PC-9 (cell line): ENCODE results near the gene KL. TPM values are rescaled to one million over a fixed set of nuclear protein-coding genes. Genes with fewer than 3 reads are reported as not detected.

ENCODE experiments used
- BruUV-seq: library from RNA; stranded (reverse); fragments of 400-500 nt; replicated peaks from 2 replicates; lab custom pipeline; 2021; lab: Mats Ljungman, UMichigan
- CTCF ChIA-PET: fragments of 300-600 bp; sonication (Branson Sonifier 250); formaldehyde crosslinking; loops from one replicate; lab custom pipeline; 2022; ENCODE audit warnings: antibody characterized with exemption; lab: Charles Lee
- POLR2A ChIA-PET: fragments of 300-600 bp; sonication (Branson Sonifier 250); formaldehyde crosslinking; loops from one replicate; lab custom pipeline; 2022; ENCODE audit warnings: antibody characterized with exemption; ENCODE audit not compliant: unreplicated experiment; lab: Charles Lee
- DNase-seq, 2 experiments: peaks; one replicate each; pipeline versions ENCODE4 v3.0.0 to v3.0.0-alpha.2; 2015 to 2022; ENCODE audit warnings: mixed read lengths in 1 of 2
- H2AFZ ChIP-seq: fragments of 200-600 bp; sonication (generic); 2 replicates; pipeline ENCODE4 v1.8.1; 2017; ENCODE audit warnings: antibody characterized with exemption
- H3F3A ChIP-seq: fragments of 200-600 bp; sonication (generic); 2 replicates; pipeline ENCODE4 v1.8.1; 2017; ENCODE audit warnings: antibody characterized with exemption, mild to moderate bottlenecking, low read depth; ENCODE audit not compliant: insufficient read depth
- H3K27ac ChIP-seq: fragments of 200-600 bp; sonication (generic); 2 replicates; pipeline ENCODE4 v1.6.1; 2016; ENCODE audit warnings: mixed run types
- H3K27me3 ChIP-seq: fragments of 200-600 bp; sonication (generic); 2 replicates; pipeline ENCODE4 v1.6.1; 2016; ENCODE audit warnings: low read depth, mixed run types; ENCODE audit not compliant: insufficient read depth
- H3K36me3 ChIP-seq: fragments of 200-600 bp; sonication (generic); 2 replicates; pipeline ENCODE4 v1.6.1; 2016; ENCODE audit warnings: low read depth, mixed run types
- H3K4me1 ChIP-seq: fragments of 200-600 bp; sonication (generic); replicated peaks from 2 replicates; pipeline ENCODE4 v1.6.1; 2016; ENCODE audit warnings: mixed run types; ENCODE audit not compliant: insufficient read depth
- H3K4me2 ChIP-seq: fragments of 200-600 bp; sonication (generic); 2 replicates; pipeline ENCODE4 v1.6.1; 2017; ENCODE audit warnings: mixed run types
- H3K4me3 ChIP-seq: fragments of 200-600 bp; sonication (generic); 2 replicates; pipeline ENCODE4 v1.6.1; 2016; ENCODE audit warnings: mixed run types
- H3K79me2 ChIP-seq: fragments of 200-600 bp; sonication (generic); 2 replicates; pipeline ENCODE4 v1.6.1; 2017; ENCODE audit warnings: low read depth, mixed run types
- H3K9me2 ChIP-seq: fragments of 200-600 bp; sonication (generic); 2 replicates; pipeline ENCODE4 v1.8.1; 2017; ENCODE audit warnings: mild to moderate bottlenecking; ENCODE audit not compliant: insufficient read depth
- H3K9me3 ChIP-seq: fragments of 200-600 bp; sonication (generic); 2 replicates; pipeline ENCODE4 v1.8.1; 2016; ENCODE audit warnings: low read depth; ENCODE audit not compliant: insufficient read depth
- H4K20me1 ChIP-seq: fragments of 200-600 bp; sonication (generic); 2 replicates; pipeline ENCODE4 v1.8.1; 2017; ENCODE audit not compliant: insufficient read depth
- CTCF ChIP-seq: fragments of 200-600 bp; sonication (generic); conservative IDR thresholded peaks from 2 replicates; pipeline ENCODE4 v1.6.1; 2017; ENCODE audit warnings: mixed run types, antibody characterized with exemption, mild to moderate bottlenecking, moderate library complexity
- EZH2 ChIP-seq: fragments of 200-600 bp; sonication (generic); IDR thresholded peaks from 2 replicates; pipeline ENCODE4 v1.8.0; 2017; ENCODE audit warnings: antibody characterized with exemption, low read depth
- intact Hi-C: fragments of 100-400 bp; cut with micrococcal nuclease; formaldehyde crosslinking; loops from one replicate; pipeline ENCODE4 v1.10.0; 2022; ENCODE audit not compliant: unreplicated experiment
- total RNA-seq: library from RNA; stranded (reverse); gene quantifications from 2 replicates; pipeline ENCODE4 v1.2.3, GENCODE V29; 2021

Gene KL
- total RNA-seq, 1 experiment from 2014 or later, result 1.4 TPM

- Histone ChIP-seq H3K36me3 (peaks cover 15% of the 10 kb centered on the region), H2AFZ (no peak overlapping the region), H3K27me3 (no peaks in the 10 kb centered on the region), H3K9me3 (no peaks in the 10 kb centered on the region), H3K4me2 (no peak overlapping the region), H4K20me1 (no peaks in the 10 kb centered on the region), H3K79me2 (no peaks in the 10 kb centered on the region), H3K9me2 (no peaks in the 10 kb centered on the region), H3K4me1 (peaks cover 3% of the 10 kb centered on the region; the same call in 1 of the 2 replicates), H3K27ac (no peak overlapping the region), H3F3A (no peaks in the 10 kb centered on the region), H3K4me3 (no peak overlapping the region)
- DNase-seq, result no peak
- BruUV-seq, result no TSS peak
- TF ChIP-seq EZH2 (no peak), CTCF (no peak)
- ChIA-PET POLR2A (no interaction called here), CTCF (no interaction called here)
- intact Hi-C loops, result no loop called here
These were observed 95.3 kb downstream of the KL start for GRCh38 chr13:33111414-33112110.

GRCh38 chr13:33112766-33113165, 96.5 kb downstream of the KL start:
- no peaks in the 10 kb centered on the region for H3K9me2 ChIP-seq
- peaks cover 7% of the 10 kb centered on the region for H3K4me1 ChIP-seq
- TF ChIP-seq CTCF (no peak), EZH2 (no peak)
- ChIA-PET POLR2A (no interaction called here), CTCF (no interaction called here)
- no peaks in the 10 kb centered on the region for H3F3A ChIP-seq
- no peak overlapping the region for H3K4me3 ChIP-seq
- H3K27me3 ChIP-seq, result no peaks in the 10 kb centered on the region
- intact Hi-C loops, result no loop called here
- peaks cover 21% of the 10 kb centered on the region; the same call in 1 of the 2 replicates for H3K36me3 ChIP-seq
- H3K4me2 ChIP-seq, result no peak overlapping the region
- no peak overlapping the region for H3K27ac ChIP-seq
- no peaks in the 10 kb centered on the region for H4K20me1 ChIP-seq
- H2AFZ ChIP-seq, result no peak overlapping the region
- no peaks in the 10 kb centered on the region for H3K9me3 ChIP-seq
- DNase-seq, result no peak
- no peaks in the 10 kb centered on the region for H3K79me2 ChIP-seq
- BruUV-seq, result no TSS peak

GRCh38 chr13:33114146-33114545, 97.9 kb downstream of the KL start:
- no peaks in the 10 kb centered on the region for H4K20me1 ChIP-seq
- TF ChIP-seq EZH2, result no peak
- no peaks in the 10 kb centered on the region for H3K9me2 ChIP-seq
- no TSS peak for BruUV-seq
- no peak overlapping the region for H2AFZ ChIP-seq
- H3K4me2 ChIP-seq, result no peak overlapping the region
- no peak for DNase-seq
- peaks cover 12% of the 10 kb centered on the region for H3F3A ChIP-seq
- intact Hi-C loops, result no loop called here
- H3K27me3 ChIP-seq, result no peaks in the 10 kb centered on the region
- POLR2A ChIA-PET, result no interaction called here
- H3K36me3 ChIP-seq, result peaks cover 34% of the 10 kb centered on the region; the same call in 1 of the 2 replicates
- H3K9me3 ChIP-seq, result no peaks in the 10 kb centered on the region
- CTCF ChIA-PET, result interaction anchor here (0.6 kb wide), 1 partner anchor 591 kb away, joined by 5 read pairs; no protein-coding TSS in a partner anchor
- no peak overlapping the region for H3K4me3 ChIP-seq
- no peak overlapping the region for H3K27ac ChIP-seq
- H3K79me2 ChIP-seq, result no peaks in the 10 kb centered on the region
- peaks cover 21% of the 10 kb centered on the region for H3K4me1 ChIP-seq
